Fibroblast of the aortic adventitia (primary cell): Measurements from ENCODE around the gene WNK2. TPM values are rescaled to one million over a fixed set of nuclear protein-coding genes. Genes with fewer than 3 reads are reported as not detected.
"Not testable (repeated sequence)": the region's sequence is repeated elsewhere in the genome, so short reads cannot be mapped to it uniquely, and the experiment has no call there.

ENCODE experiments used
- DNase-seq: peaks from one replicate; pipeline ENCODE4 v3.0.0-alpha.2; 2010; ENCODE audit warnings: low read depth
- H3K4me3 ChIP-seq: 2 replicates; pipeline ENCODE4 v1.5.1; 2011; ENCODE audit warnings: low read depth, mild to moderate bottlenecking, control low read depth, low read length, moderate library complexity
- CTCF ChIP-seq: IDR thresholded peaks from 2 replicates; pipeline ENCODE4 v1.5.1; 2011; ENCODE audit warnings: mild to moderate bottlenecking, low read length, control low read depth, inconsistent platforms; ENCODE audit not compliant: insufficient read depth
- total RNA-seq: library from RNA; depleted of rRNA; stranded (reverse); fragments of >200 nt; gene quantifications from 2 replicates; pipeline ENCODE4 v1.2.3, GENCODE V29; 2012; ENCODE audit warnings: low replicate concordance

The WNK2 gene
- total RNA-seq, 1 donor, result not detected

GRCh38 chr9:93325307-93326035 is 141.5 kb downstream of the WNK2 start:
- DNase-seq, result no peak
- no peak for TF ChIP-seq CTCF
- no peak overlapping the region for H3K4me3 ChIP-seq

- no peak for DNase-seq
- no peak overlapping the region for H3K4me3 ChIP-seq
- no peak for TF ChIP-seq CTCF
These were observed 142.1 kb downstream of the WNK2 start for GRCh38 chr9:93326056-93326455.

- no peak for TF ChIP-seq CTCF
- H3K4me3 ChIP-seq, result no peak overlapping the region
- DNase-seq, result no peak
These were observed 142.7 kb downstream of the WNK2 start for GRCh38 chr9:93326654-93327053.

- no peak overlapping the region for H3K4me3 ChIP-seq
- DNase-seq, result no peak
These were observed 145.8 kb downstream of the WNK2 start for GRCh38 chr9:93329629-93330280.

GRCh38 chr9:93332317-93332716 is 148.4 kb downstream of the WNK2 start:
- no peak for DNase-seq
- no peak for TF ChIP-seq CTCF
- no peak overlapping the region for H3K4me3 ChIP-seq

More at GRCh38 chr9:93329629-93330280, 145.8 kb downstream of the WNK2 start:
- TF ChIP-seq CTCF, result no peak

- TF ChIP-seq CTCF, result no peak
- no peak overlapping the region for H3K4me3 ChIP-seq
- no peak for DNase-seq
These were observed 152.8 kb downstream of the WNK2 start for GRCh38 chr9:93336720-93337119.

- DNase-seq, H3K4me3 ChIP-seq: not testable (repeated sequence)
These were observed 154.3 kb downstream of the WNK2 start for GRCh38 chr9:93338196-93338595.
